HEK293 (cell line): ENCODE measurements around the gene CCR9.

Experiments
- ZFHX2 ChIP-seq: fragments of 450-650 bp; formaldehyde crosslinking; conservative IDR thresholded peaks from 2 replicates; pipeline ENCODE4 v1.5.1; 2016; ENCODE audit warnings: missing biosample characterization, missing genetic modification characterization
- ZNF140 ChIP-seq: fragments of 450-650 bp; formaldehyde crosslinking; IDR thresholded peaks from 2 replicates; pipeline ENCODE4 v1.5.1; 2016; ENCODE audit warnings: missing biosample characterization, missing genetic modification characterization
- ZNF623 ChIP-seq: fragments of 450-650 bp; formaldehyde crosslinking; IDR thresholded peaks from 2 replicates; pipeline ENCODE4 v1.5.1; 2016; ENCODE audit warnings: missing biosample characterization, missing genetic modification characterization

- no peak for TF ChIP-seq ZNF623
- TF ChIP-seq ZFHX2 (tag by site-specific recombination) = no peak
- TF ChIP-seq ZNF140 = no peak
These were observed 14.6 kb upstream of the CCR9 start for GRCh38 chr3:45871780-45872179.
